GM19467 (cell line): Measurements from ENCODE around the gene C4orf51.
A peak's percentile ranks its signal among the peaks of the same experiment; 100 is the strongest.

Experiments
- ATAC-seq: cut with Tn5 transposase; IDR thresholded peaks from one replicate; pipeline ENCODE4 v1.9.1; 2021; ENCODE audit warnings: mild to moderate bottlenecking, moderate library complexity; ENCODE audit not compliant: unreplicated experiment

The C4orf51 gene

GRCh38 chr4:145755802-145756201, 75.9 kb downstream of the C4orf51 start:
- ATAC-seq, result no peak

- no peak for ATAC-seq
Observed at GRCh38 chr4:145756244-145756643, 76.3 kb downstream of the C4orf51 start.

- no peak for ATAC-seq
Observed at GRCh38 chr4:145757188-145757587, 77.2 kb downstream of the C4orf51 start.

- ATAC-seq, result no peak
Observed at GRCh38 chr4:145760176-145760575, 80.2 kb downstream of the C4orf51 start.

- no peak for ATAC-seq
Observed at GRCh38 chr4:145760961-145761929, 81.3 kb downstream of the C4orf51 start.

- no peak for ATAC-seq
Observed at GRCh38 chr4:145762719-145763118, 82.8 kb downstream of the C4orf51 start.

- no peak for ATAC-seq
Observed at GRCh38 chr4:145763399-145763798, 83.5 kb downstream of the C4orf51 start.

- ATAC-seq, result no peak
Observed at GRCh38 chr4:145766273-145766672, 86.3 kb downstream of the C4orf51 start.

- no peak for ATAC-seq
Observed at GRCh38 chr4:145769450-145770037, 89.6 kb downstream of the C4orf51 start.

GRCh38 chr4:145770124-145770523, 90.2 kb downstream of the C4orf51 start:
- ATAC-seq, result no peak

GRCh38 chr4:145772347-145772746, 92.4 kb downstream of the C4orf51 start:
- ATAC-seq, result no peak

- peak; percentile 88 for ATAC-seq
Observed at GRCh38 chr4:145773581-145774234, 93.8 kb downstream of the C4orf51 start.

GRCh38 chr4:145774473-145774872, 94.5 kb downstream of the C4orf51 start:
- no peak for ATAC-seq

GRCh38 chr4:145775406-145775805, 95.5 kb downstream of the C4orf51 start:
- no peak for ATAC-seq

- ATAC-seq, result no peak
Observed at GRCh38 chr4:145776208-145776607, 96.3 kb downstream of the C4orf51 start.

GRCh38 chr4:145779319-145779801, 99.4 kb downstream of the C4orf51 start:
- ATAC-seq, result no peak

GRCh38 chr4:145781351-145781750, 101.4 kb downstream of the C4orf51 start:
- no peak for ATAC-seq
